ENCODE results near the gene EMSY.

DNA sequence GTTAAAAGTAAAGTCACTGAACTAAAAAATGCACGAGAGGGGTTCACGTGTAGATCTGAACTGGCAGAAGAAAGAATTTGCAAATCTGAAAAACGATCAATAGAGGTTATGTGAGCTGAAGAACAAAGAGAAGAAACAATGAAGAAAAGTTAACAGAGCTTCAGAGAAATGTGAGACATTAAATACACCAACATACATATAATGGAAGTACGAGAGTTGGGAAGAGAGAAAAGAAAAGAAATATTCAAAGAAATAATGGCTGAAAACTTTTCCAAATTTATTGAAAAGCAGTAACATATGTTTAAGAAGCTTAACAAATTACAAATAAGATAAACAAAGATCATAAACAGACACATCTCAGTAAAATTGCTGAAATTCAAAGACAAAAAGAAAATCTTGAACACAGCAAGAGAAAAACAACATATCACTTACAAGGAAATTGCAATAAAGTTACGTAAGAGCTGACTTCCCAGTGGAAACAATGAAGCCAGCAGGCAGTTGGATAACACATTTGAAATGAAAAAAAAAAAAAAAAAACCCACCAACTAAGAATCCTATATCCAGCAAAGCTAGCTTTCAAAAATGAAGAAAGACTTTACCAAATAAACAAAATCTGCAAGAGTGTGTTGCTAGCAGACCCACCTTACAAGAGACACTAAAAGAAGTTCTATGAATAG lies 56.8 kb downstream of the EMSY start:
- TF ChIP-seq POLR2A (IDR thresholded peaks at IDR 0.05) = no peak
- TF ChIP-seq, protein P1, sequence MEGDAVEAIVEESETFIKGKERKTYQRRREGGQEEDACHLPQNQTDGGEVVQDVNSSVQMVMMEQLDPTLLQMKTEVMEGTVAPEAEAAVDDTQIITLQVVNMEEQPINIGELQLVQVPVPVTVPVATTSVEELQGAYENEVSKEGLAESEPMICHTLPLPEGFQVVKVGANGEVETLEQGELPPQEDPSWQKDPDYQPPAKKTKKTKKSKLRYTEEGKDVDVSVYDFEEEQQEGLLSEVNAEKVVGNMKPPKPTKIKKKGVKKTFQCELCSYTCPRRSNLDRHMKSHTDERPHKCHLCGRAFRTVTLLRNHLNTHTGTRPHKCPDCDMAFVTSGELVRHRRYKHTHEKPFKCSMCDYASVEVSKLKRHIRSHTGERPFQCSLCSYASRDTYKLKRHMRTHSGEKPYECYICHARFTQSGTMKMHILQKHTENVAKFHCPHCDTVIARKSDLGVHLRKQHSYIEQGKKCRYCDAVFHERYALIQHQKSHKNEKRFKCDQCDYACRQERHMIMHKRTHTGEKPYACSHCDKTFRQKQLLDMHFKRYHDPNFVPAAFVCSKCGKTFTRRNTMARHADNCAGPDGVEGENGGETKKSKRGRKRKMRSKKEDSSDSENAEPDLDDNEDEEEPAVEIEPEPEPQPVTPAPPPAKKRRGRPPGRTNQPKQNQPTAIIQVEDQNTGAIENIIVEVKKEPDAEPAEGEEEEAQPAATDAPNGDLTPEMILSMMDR (IDR thresholded peaks at IDR 0.05) = no peak
